CD4-positive, alpha-beta memory T cell (primary cell): ENCODE results near the gene CYP2E1. TPM values are rescaled to one million over a fixed set of nuclear protein-coding genes. Genes with fewer than 3 reads are reported as not detected.

Experiments
- CTCF ChIA-PET: fragments of 350-600 bp; sonication (Branson Sonifier 250); formaldehyde crosslinking; loops from one replicate; lab custom pipeline; 2021; ENCODE audit warnings: inconsistent platforms; ENCODE audit not compliant: partially characterized antibody; lab: Charles Lee
- POLR2A ChIA-PET: fragments of 350-600 bp; sonication (Branson Sonifier 250); formaldehyde crosslinking; loops from one replicate; lab custom pipeline; 2021; ENCODE audit not compliant: partially characterized antibody; lab: Charles Lee
- DNase-seq, 5 donors: peaks; one replicate each; pipeline versions ENCODE4 v3.0.0 to v3.0.0-alpha.2; 2020 to 2022; ENCODE audit warnings: mixed read lengths in 1 of 5
- H3K27ac ChIP-seq: one replicate; pipeline ENCODE4 v1.7.0; 2013; ENCODE audit warnings: low read depth, low read length
- H3K27me3 ChIP-seq: 2 replicates; pipeline ENCODE4 v1.7.0; 2013; ENCODE audit warnings: mild to moderate bottlenecking, low read length, moderate library complexity; ENCODE audit not compliant: insufficient read depth
- H3K36me3 ChIP-seq: 2 replicates; pipeline ENCODE4 v1.7.0; 2013; ENCODE audit warnings: mild to moderate bottlenecking, low read length, moderate library complexity; ENCODE audit not compliant: insufficient read depth
- H3K4me1 ChIP-seq: 2 replicates; pipeline ENCODE4 v1.7.0; 2013; ENCODE audit warnings: mild to moderate bottlenecking, low read length, moderate library complexity; ENCODE audit not compliant: insufficient read depth
- H3K4me3 ChIP-seq, 2 donors: one replicate each; pipeline ENCODE4 v1.7.0; 2013; ENCODE audit warnings: low read length in 2 of 2, mild to moderate bottlenecking in 1 of 2
- H3K9me3 ChIP-seq, 2 donors: one replicate each; pipeline ENCODE4 v1.7.0; 2013; ENCODE audit warnings: low read length in 2 of 2, control low read depth in 1 of 2; ENCODE audit not compliant: control insufficient read depth in 1 of 2
- H3K27ac Mint-ChIP-seq, 7 donors: one replicate each; pipeline ENCODE4 v1.8.0; 2020 to 2021; ENCODE audit warnings: mixed read lengths in 7 of 7, mild to moderate bottlenecking in 6 of 7, inconsistent platforms in 3 of 7, moderate library complexity in 3 of 7
- H3K27me3 Mint-ChIP-seq, 2 donors: one replicate each; pipeline ENCODE4 v1.8.0; 2020 to 2021; ENCODE audit warnings: mixed read lengths in 2 of 2
- H3K36me3 Mint-ChIP-seq, 2 donors: one replicate each; pipeline ENCODE4 v1.8.0; 2020 to 2021; ENCODE audit warnings: mixed read lengths in 2 of 2, inconsistent platforms in 1 of 2, mild to moderate bottlenecking in 1 of 2
- H3K4me1 Mint-ChIP-seq, 4 donors: one replicate each; pipeline ENCODE4 v1.8.0; 2020 to 2021; ENCODE audit warnings: mixed read lengths in 4 of 4, mild to moderate bottlenecking in 1 of 4
- H3K4me3 Mint-ChIP-seq, 8 donors: one replicate each; pipeline ENCODE4 v1.8.0; 2020 to 2021; ENCODE audit warnings: mixed read lengths in 8 of 8, mild to moderate bottlenecking in 7 of 8, moderate library complexity in 6 of 8, inconsistent platforms in 3 of 8
- H3K9me3 Mint-ChIP-seq, 8 donors: one replicate each; pipeline ENCODE4 v1.8.0; 2020 to 2021; ENCODE audit warnings: mixed read lengths in 8 of 8, mild to moderate bottlenecking in 5 of 8, inconsistent platforms in 3 of 8, moderate library complexity in 1 of 8
- intact Hi-C: fragments of 100-400 bp; cut with micrococcal nuclease; formaldehyde crosslinking; loops from one replicate; pipeline ENCODE4 v1.15.1; 2023
- polyA plus RNA-seq, 2 donors: library from polyadenylated mRNA; unstranded; fragments of 300-500 nt; fragmentation: Illumina TruSeq; gene quantifications; one replicate each; pipeline ENCODE4 v1.2.3, GENCODE V29; 2021
- total RNA-seq, 2 experiments: library from RNA; stranded (reverse); gene quantifications; one replicate each; pipeline ENCODE4 v1.2.3, GENCODE V29; 2021

Gene CYP2E1
- total and polyA plus RNA-seq, 4 experiments from 2014 or later: 0.30 to 2.8 (median 1.1) TPM

DNA sequence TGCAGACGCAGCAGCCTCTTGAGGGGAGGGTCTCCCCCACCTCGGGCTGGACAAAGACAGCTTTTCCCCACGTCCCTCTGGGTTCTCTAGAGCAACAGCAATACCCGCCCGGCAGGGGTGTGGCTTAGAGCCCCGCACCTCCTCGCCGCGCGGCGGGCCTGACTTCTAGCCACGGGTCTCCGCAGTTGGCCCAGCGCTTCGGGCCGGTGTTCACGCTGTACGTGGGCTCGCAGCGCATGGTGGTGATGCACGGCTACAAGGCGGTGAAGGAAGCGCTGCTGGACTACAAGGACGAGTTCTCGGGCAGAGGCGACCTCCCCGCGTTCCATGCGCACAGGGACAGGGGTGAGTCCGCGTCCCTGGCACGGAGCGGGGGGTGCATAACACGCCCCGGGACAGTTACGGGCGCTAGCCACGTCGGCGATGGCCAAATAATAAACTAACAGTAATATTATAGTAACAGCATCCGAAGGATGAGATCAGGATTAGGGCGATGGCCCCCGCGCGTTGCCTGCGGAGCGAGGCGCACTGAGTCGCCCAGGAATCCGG is 1.2 kb downstream of the CYP2E1 start:
- H3K27ac Mint-ChIP-seq: peak overlapping the region in 1 of 7 donors; percentile 59
- no peak overlapping the region for H3K27ac ChIP-seq
- peaks cover 17% of the 10 kb centered on the region for H3K27me3 ChIP-seq
- H3K36me3 Mint-ChIP-seq: peaks cover 0 to 6% of the 10 kb centered on the region in 2 donors
- H3K4me3 ChIP-seq: no peak overlapping the region
- H3K4me1 ChIP-seq: peaks cover 24% of the 10 kb centered on the region
- H3K9me3 ChIP-seq: no peaks in the 10 kb centered on the region
- CTCF ChIA-PET: no interaction called here
- intact Hi-C loops: no loop called here
- DNase-seq: no peak
- no peaks in the 10 kb centered on the region for H3K36me3 ChIP-seq
- peaks cover 24 to 30% of the 10 kb centered on the region in 2 donors for H3K27me3 Mint-ChIP-seq
- peaks cover 16 to 43% (median 24%) of the 10 kb centered on the region in 4 donors for H3K4me1 Mint-ChIP-seq
- POLR2A ChIA-PET: interaction anchor here (0.5 kb wide), 1 partner anchor 688 kb away, joined by 3 read pairs; no protein-coding TSS in a partner anchor
- peak overlapping the region; percentile 70 to 91 (median 79) for H3K4me3 Mint-ChIP-seq
- peaks cover 0 to 14% (median 5%) of the 10 kb centered on the region in 8 donors for H3K9me3 Mint-ChIP-seq

DNA sequence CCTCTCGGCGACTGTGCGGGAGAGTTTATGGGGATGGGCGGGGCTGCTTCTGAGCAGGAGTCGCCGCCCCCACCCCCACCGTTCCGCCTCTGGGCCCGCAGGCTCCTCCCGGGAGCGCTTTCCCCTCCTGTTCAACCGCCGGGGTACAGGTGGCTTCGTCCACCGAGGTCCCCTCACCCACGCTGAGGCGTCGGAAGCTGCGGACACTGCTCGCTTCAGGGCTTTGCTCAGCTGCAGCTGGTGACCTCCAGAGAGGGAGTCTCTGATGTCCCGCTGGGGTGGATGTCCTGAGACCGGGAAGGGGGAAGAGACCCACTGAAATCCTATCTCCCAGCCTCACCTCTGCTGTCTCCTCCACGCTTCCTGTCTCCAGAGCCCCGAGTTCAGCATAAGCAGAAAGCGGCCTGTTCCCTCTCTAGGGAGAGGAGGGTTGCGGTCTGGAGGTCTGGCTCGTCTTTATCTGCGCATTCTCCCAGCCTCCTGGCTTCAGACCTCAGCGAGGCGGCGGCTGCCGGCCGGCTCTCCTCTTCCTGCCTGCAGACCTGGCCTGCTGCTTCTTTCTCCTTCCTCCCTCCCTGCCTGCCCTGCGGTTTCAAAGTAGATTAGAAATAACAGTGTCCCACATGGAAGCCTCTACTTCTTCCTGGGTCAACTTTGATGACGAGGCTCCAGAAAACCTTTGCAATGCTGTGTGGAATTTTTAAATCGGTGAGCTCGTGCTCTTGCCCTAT is 1.8 kb downstream of the CYP2E1 start:
- peak overlapping the region in 1 of 2 donors; percentile 19 for H3K4me3 ChIP-seq
- Mint-ChIP-seq H3K27ac (peak overlapping the region in 1 of 7 donors; percentile 32), H3K27me3 (peaks cover 24 to 30% of the 10 kb centered on the region in 2 donors), H3K9me3 (peaks cover 0 to 9% (median 0%) of the 10 kb centered on the region in 8 donors), H3K4me1 (peaks cover 16 to 43% (median 24%) of the 10 kb centered on the region in 4 donors), H3K4me3 (peak overlapping the region; percentile 29 to 91 (median 84)), H3K36me3 (peaks cover 0 to 3% of the 10 kb centered on the region in 2 donors)
- no peak overlapping the region for H3K27ac ChIP-seq
- H3K36me3 ChIP-seq: no peaks in the 10 kb centered on the region
- intact Hi-C loops: no loop called here
- ChIA-PET POLR2A (interaction anchor here (0.5 to 1.8 kb wide), 2 partner anchors 8 to 689 kb away, joined by 3 to 7 read pairs; no protein-coding TSS in a partner anchor), CTCF (interaction anchor here (1.1 to 2.6 kb wide), 3 partner anchors 9 to 29 kb away, joined by 3 to 7 read pairs (median 3); no protein-coding TSS in a partner anchor)
- no peaks in the 10 kb centered on the region for H3K9me3 ChIP-seq
- peaks cover 24% of the 10 kb centered on the region for H3K4me1 ChIP-seq
- DNase-seq: no peak
- H3K27me3 ChIP-seq: peaks cover 17% of the 10 kb centered on the region

DNA sequence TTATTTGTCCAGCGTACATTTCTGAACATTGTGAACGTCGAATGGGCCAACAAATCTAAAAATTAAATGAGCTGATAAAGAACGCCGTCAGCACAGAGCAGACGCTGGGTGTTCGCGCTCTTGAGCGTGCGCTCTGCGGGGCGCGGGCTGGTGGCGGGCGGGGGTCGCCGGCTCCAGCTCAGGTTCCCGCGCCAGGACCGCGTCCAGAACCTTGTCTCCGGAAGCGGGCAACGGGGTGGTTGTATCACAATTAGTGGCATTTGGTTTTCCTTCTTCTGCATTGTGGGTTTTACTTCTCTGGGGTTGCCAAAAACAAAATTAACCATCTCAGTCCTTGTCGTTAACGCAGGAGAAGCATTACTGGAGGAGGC is 2.4 kb downstream of the CYP2E1 start:
- no peaks in the 10 kb centered on the region for H3K36me3 ChIP-seq
- no peak for DNase-seq
- intact Hi-C loops: no loop called here
- Mint-ChIP-seq H3K27me3 (peaks cover 26 to 30% of the 10 kb centered on the region in 2 donors), H3K36me3 (peaks cover 0 to 3% of the 10 kb centered on the region in 2 donors), H3K27ac (peak overlapping the region in 2 of 7 donors; percentile 24 to 32), H3K4me1 (peaks cover 16 to 43% (median 24%) of the 10 kb centered on the region in 4 donors), H3K9me3 (peaks cover 0 to 4% (median 0%) of the 10 kb centered on the region in 8 donors), H3K4me3 (peak overlapping the region; percentile 48 to 91 (median 84))
- H3K4me1 ChIP-seq: peaks cover 24% of the 10 kb centered on the region
- CTCF ChIA-PET: interaction anchor here (1.1 to 2.6 kb wide), 3 partner anchors 9 to 28 kb away, joined by 3 to 7 read pairs (median 3); no protein-coding TSS in a partner anchor
- H3K9me3 ChIP-seq: no peaks in the 10 kb centered on the region
- POLR2A ChIA-PET: interaction anchor here (1.8 kb wide), 1 partner anchor 9 kb away, joined by 7 read pairs; no protein-coding TSS in a partner anchor
- H3K27ac ChIP-seq: no peak overlapping the region
- peaks cover 17% of the 10 kb centered on the region for H3K27me3 ChIP-seq
- peak overlapping the region; percentile 3 to 19 for H3K4me3 ChIP-seq

DNA sequence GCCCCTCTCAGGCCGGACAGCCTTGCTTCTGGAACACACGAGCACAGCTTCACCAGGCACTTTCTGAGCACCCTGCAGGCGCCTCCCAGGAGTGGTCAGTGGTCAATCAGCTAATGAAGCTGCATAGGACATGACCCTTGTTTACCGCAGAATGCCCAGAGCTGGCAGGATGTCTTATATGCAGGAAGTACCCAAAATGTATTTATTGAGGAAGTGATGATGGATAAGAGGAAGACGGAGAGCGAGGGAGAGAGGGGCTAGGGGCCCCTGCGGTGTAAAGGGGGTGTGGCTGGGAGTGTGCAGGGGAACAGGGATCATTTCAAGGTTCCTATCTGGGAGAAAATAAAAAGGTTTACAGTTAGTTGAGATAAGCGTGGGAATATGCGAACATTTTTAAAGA is 3.3 kb downstream of the CYP2E1 start:
- Histone ChIP-seq H3K36me3 (no peaks in the 10 kb centered on the region), H3K9me3 (no peaks in the 10 kb centered on the region), H3K27me3 (peaks cover 17% of the 10 kb centered on the region), H3K4me1 (peaks cover 24% of the 10 kb centered on the region), H3K4me3 (no peak overlapping the region), H3K27ac (no peak overlapping the region)
- intact Hi-C loops: no loop called here
- no peak for DNase-seq
- Mint-ChIP-seq H3K9me3 (peaks cover 0 to 1% (median 0%) of the 10 kb centered on the region in 8 donors), H3K27ac (peak overlapping the region in 3 of 7 donors; percentile 3 to 52 (median 49)), H3K4me3 (peak overlapping the region in 6 of 8 donors; percentile 11 to 79 (median 66)), H3K27me3 (peaks cover 26 to 30% of the 10 kb centered on the region in 2 donors), H3K36me3 (peaks cover 0 to 3% of the 10 kb centered on the region in 2 donors), H3K4me1 (peaks cover 16 to 43% (median 24%) of the 10 kb centered on the region in 4 donors)
- CTCF ChIA-PET: interaction anchor here (1.7 to 2.6 kb wide), 2 partner anchors 10 kb away, joined by 3 to 7 read pairs; no protein-coding TSS in a partner anchor
- POLR2A ChIA-PET: interaction anchor here (1.8 kb wide), 1 partner anchor 10 kb away, joined by 7 read pairs; no protein-coding TSS in a partner anchor

DNA sequence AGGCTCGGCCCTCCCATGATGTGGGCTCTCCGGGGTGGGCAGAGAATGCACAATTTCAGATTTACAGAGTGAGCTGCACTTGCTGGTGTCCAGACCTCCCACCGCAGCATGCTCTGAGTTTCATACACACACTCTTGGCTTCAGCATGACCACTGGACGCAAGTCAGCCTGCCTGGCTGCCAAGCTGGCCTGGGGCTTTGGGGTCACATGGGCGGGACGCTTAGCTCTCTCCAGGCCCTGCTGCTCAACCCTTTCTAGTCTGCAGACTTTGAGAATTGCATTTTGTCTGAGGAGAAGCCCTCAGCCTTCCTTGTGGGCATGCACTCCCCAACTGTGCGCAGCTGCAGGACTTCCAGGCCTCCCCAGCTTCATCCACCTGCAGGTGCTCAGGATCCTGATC is 5.7 kb downstream of the CYP2E1 start:
- Mint-ChIP-seq H3K4me3 (no peak overlapping the region), H3K27me3 (peaks cover 26 to 28% of the 10 kb centered on the region in 2 donors), H3K36me3 (peaks cover 1 to 3% of the 10 kb centered on the region in 2 donors), H3K9me3 (no peaks in the 10 kb centered on the region), H3K27ac (no peak overlapping the region), H3K4me1 (peaks cover 16 to 33% (median 24%) of the 10 kb centered on the region in 4 donors)
- H3K27ac ChIP-seq: no peak overlapping the region
- ChIA-PET POLR2A (no interaction called here), CTCF (no interaction called here)
- intact Hi-C loops: no loop called here
- no peak overlapping the region for H3K4me3 ChIP-seq
- H3K4me1 ChIP-seq: peaks cover 24% of the 10 kb centered on the region
- H3K27me3 ChIP-seq: peaks cover 13% of the 10 kb centered on the region
- no peaks in the 10 kb centered on the region for H3K9me3 ChIP-seq
- no peaks in the 10 kb centered on the region for H3K36me3 ChIP-seq
- DNase-seq: no peak

DNA sequence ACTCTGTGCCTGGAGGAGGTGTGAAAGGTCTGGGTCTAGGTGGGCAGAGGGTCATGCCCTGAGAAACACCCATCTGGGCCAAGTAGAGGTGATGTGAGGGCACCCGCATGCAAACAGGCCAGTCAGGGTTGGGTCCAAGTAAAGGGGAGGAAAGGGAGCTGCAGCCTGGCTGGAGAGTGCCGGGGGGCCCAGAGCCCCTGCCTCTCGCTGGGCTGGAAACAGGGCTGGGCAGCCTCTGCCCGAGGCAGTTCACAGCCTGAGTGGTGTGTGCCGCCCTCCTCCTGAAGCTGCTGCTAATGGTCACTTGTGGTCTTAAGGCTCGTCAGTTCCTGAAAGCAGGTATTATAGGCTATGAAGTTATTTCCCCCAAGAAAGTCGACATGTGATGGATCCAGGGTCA is 7.3 kb downstream of the CYP2E1 start:
- H3K36me3 Mint-ChIP-seq: peaks cover 3% of the 10 kb centered on the region in 2 donors
- Histone ChIP-seq H3K27ac (no peak overlapping the region), H3K4me3 (no peak overlapping the region), H3K9me3 (no peaks in the 10 kb centered on the region), H3K4me1 (peaks cover 14% of the 10 kb centered on the region), H3K36me3 (no peaks in the 10 kb centered on the region), H3K27me3 (peaks cover 13% of the 10 kb centered on the region)
- peaks cover 8 to 19% (median 13%) of the 10 kb centered on the region in 4 donors for H3K4me1 Mint-ChIP-seq
- H3K27me3 Mint-ChIP-seq: peaks cover 21 to 22% of the 10 kb centered on the region in 2 donors
- intact Hi-C loops: no loop called here
- CTCF ChIA-PET: interaction anchor here (0.5 kb wide), 1 partner anchor 594 kb away, joined by 3 read pairs; no protein-coding TSS in a partner anchor
- H3K4me3 Mint-ChIP-seq: no peak overlapping the region
- no peak for DNase-seq
- POLR2A ChIA-PET: no interaction called here
- no peaks in the 10 kb centered on the region for H3K9me3 Mint-ChIP-seq
- H3K27ac Mint-ChIP-seq: no peak overlapping the region

DNA sequence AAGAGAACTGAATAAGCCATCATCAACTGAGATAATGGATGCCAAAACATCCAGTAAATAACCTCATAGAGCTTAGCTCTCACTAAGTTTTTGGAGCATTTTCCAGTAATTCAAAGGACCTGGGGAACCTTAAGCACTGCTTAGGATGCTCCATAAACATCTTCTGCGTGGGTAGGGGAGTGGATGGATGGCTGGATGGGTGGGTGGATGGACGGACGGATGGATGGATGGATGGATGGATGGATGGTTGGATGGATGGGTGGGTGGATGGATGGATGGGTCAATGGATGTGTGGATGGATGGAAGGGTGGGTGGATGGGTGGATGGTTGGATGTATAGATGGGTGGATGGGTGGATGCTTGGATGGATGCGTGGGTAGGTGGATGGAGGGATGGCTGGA is 9.0 kb downstream of the CYP2E1 start:
- Histone ChIP-seq H3K4me3 (no peak overlapping the region), H3K27ac (no peak overlapping the region), H3K36me3 (no peaks in the 10 kb centered on the region), H3K4me1 (no peaks in the 10 kb centered on the region), H3K9me3 (no peaks in the 10 kb centered on the region), H3K27me3 (no peaks in the 10 kb centered on the region)
- Mint-ChIP-seq H3K27me3 (peaks cover 6 to 11% of the 10 kb centered on the region in 2 donors), H3K36me3 (peaks cover 3% of the 10 kb centered on the region in 2 donors), H3K27ac (no peak overlapping the region), H3K9me3 (no peaks in the 10 kb centered on the region), H3K4me3 (no peak overlapping the region), H3K4me1 (peaks cover 0 to 2% (median 0%) of the 10 kb centered on the region in 4 donors)
- DNase-seq: no peak
- POLR2A ChIA-PET: no interaction called here
- intact Hi-C loops: no loop called here
- CTCF ChIA-PET: no interaction called here
